ENCODE measurements around the gene NOC2L.

The NOC2L gene

DNA sequence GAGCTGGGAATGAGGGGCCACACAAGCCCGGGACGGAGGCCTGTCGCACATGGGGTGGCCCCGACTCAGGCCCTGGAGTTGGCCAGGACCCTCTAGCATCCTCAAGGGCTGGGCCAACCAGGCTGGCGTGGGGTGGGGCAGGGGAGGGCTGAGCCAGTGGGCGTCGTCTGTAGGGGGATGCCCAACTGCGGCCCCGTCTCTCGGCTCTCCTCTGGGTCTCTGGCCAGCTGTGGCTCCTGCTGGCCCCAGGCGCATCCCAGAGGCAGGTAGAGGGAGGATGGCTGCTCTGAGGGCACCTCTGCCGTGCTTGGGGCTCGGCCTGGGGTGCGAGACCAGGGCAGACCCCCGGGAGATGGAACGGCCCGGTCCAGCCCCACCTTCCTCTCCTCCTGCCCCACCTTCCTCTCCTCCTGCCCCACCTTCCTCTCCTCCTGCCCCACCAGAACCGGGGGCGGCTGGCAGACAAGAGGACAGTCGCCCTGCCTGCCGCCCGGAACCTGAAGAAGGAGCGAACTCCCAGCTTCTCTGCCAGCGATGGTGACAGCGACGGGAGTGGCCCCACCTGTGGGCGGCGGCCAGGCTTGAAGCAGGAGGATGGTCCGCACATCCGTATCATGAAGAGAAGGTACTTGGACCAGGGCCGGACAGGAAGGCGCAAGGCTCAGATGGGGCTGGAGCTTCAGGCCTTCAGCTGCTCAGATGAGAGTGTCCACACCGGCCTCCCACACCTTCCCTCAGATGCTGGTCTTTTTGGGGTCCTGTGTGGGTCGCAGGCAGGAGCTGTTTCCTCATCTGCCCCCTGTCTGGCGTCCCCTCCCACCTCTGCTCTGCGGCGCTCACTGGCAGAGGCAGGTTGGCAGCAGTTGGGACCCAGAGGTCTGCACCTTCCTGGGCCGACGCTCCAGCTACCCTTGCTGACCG, 29.1 kb downstream of the NOC2L start:
- H3K36me3 ChIP-seq = peaks cover 30% of the 10 kb centered on the region
- no peaks in the 10 kb centered on the region for H3K27me3 ChIP-seq (ENCODE audit: insufficient read depth, low read depth, severe bottlenecking)
- DNase-seq = no peak
- no peaks in the 10 kb centered on the region for H3K9me3 ChIP-seq (ENCODE audit: severe bottlenecking)
- H3K27ac ChIP-seq = no peak overlapping the region; the same call in 1 of the 2 replicates
- TF ChIP-seq, protein P1, sequence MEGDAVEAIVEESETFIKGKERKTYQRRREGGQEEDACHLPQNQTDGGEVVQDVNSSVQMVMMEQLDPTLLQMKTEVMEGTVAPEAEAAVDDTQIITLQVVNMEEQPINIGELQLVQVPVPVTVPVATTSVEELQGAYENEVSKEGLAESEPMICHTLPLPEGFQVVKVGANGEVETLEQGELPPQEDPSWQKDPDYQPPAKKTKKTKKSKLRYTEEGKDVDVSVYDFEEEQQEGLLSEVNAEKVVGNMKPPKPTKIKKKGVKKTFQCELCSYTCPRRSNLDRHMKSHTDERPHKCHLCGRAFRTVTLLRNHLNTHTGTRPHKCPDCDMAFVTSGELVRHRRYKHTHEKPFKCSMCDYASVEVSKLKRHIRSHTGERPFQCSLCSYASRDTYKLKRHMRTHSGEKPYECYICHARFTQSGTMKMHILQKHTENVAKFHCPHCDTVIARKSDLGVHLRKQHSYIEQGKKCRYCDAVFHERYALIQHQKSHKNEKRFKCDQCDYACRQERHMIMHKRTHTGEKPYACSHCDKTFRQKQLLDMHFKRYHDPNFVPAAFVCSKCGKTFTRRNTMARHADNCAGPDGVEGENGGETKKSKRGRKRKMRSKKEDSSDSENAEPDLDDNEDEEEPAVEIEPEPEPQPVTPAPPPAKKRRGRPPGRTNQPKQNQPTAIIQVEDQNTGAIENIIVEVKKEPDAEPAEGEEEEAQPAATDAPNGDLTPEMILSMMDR (IDR thresholded peaks at IDR 0.05; ENCODE audit: low read depth, low read length) = no peak
- no peak overlapping the region for H3K4me3 ChIP-seq (ENCODE audit: low read depth, low read length)

DNA sequence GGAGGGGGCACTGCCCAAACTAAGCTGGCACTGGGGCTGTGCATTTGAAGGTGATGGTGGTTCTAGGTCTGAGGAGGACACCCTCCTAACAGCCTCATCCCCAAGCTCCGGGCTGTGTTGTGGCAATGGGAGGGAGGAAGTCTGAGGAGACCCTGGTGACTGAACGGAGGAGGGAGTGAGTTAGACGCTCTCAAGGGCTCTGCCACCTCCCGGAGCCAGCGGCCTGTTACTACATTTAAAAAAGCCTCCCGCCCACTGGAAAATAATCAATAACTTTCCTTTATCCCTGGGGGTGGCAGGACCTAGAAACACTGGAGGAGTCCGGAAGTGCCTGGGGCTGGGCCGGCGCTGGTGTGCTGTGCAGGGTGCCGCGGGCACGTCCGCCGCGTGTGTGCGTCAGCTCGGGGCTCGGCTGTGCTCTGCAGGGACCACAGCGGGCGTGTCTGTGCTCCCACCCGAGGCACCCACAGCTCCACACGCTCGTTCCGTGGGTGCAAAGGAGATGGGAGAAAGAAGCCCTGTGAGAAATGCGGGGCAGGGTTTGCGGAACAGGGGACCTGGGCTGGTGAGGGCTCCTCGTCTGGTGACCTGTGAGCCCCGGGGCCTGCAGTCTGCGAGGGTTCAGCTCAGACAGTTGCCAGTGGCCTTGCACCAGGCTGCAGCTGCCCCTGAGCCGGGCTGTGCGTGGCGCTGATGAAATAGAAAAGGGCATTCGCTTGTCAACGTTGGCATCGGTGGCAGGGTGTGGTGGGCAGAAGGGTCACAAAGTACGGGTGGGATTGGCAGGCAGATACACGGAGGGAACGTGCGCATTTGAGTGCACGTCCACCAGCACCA, 30.0 kb downstream of the NOC2L start:
- H3K36me3 ChIP-seq = peaks cover 30% of the 10 kb centered on the region
- H3K27me3 ChIP-seq (ENCODE audit: insufficient read depth, low read depth, severe bottlenecking) = no peaks in the 10 kb centered on the region
- TF ChIP-seq, protein P1 (IDR thresholded peaks at IDR 0.05; ENCODE audit: low read depth, low read length) = no peak
- no peak overlapping the region for H3K27ac ChIP-seq
- no peaks in the 10 kb centered on the region for H3K9me3 ChIP-seq (ENCODE audit: severe bottlenecking)
- no peak for DNase-seq
- no peak overlapping the region for H3K4me3 ChIP-seq (ENCODE audit: low read depth, low read length)

DNA sequence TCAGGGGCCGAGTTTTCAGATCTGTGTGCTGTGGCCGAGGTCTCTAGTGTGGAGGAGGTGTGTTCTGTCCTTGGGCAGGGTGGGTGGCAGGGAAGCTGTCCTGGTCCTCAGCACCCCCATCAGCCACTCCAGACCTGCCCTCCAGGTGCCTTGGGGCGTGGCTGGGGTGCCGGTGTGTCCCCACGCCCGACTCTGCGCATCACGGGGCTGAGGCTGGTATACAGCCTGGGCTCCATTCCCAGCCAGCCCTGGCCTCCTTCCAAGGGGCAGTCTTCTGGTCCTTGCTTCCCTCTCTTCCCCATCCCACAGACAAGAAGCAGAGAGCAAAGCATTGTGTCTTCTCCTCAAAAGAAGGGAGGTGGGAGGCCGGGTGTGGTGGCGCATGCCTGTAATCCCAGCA, 31.3 kb downstream of the NOC2L start:
- Histone ChIP-seq H3K9me3 (ENCODE audit: severe bottlenecking) (no peaks in the 10 kb centered on the region), H3K27ac (no peak overlapping the region), H3K4me3 (ENCODE audit: low read depth, low read length) (no peak overlapping the region), H3K36me3 (peaks cover 30% of the 10 kb centered on the region), H3K27me3 (ENCODE audit: insufficient read depth, low read depth, severe bottlenecking) (no peaks in the 10 kb centered on the region)
- DNase-seq = no peak
- TF ChIP-seq, protein P1 (IDR thresholded peaks at IDR 0.05; ENCODE audit: low read depth, low read length) = no peak

DNA sequence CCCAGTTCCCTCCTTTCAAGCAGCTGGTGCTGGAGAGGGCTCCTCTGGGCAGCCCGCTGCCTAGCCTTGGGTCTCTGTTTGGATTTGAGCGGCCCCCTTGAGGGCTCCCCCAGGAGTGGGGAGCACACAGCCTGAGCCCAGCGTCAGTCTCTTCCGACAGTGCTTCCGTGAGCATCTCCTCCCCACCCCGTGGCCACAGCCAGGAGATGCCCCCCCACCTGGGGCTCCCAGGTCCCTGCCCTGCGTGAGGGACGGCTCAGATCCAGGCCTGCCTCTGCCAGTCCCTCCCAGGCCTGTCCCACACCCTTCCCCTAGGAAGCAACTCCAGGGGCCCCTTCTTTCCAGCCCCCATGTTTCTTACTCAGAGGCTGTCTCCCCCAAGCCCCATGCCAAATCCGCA, 31.8 kb downstream of the NOC2L start:
- Histone ChIP-seq H3K9me3 (ENCODE audit: severe bottlenecking) (no peaks in the 10 kb centered on the region), H3K27ac (no peak overlapping the region), H3K36me3 (peaks cover 29% of the 10 kb centered on the region), H3K27me3 (ENCODE audit: insufficient read depth, low read depth, severe bottlenecking) (no peaks in the 10 kb centered on the region), H3K4me3 (ENCODE audit: low read depth, low read length) (no peak overlapping the region)
- no peak for DNase-seq
- TF ChIP-seq, protein P1 (IDR thresholded peaks at IDR 0.05; ENCODE audit: low read depth, low read length) = no peak

DNA sequence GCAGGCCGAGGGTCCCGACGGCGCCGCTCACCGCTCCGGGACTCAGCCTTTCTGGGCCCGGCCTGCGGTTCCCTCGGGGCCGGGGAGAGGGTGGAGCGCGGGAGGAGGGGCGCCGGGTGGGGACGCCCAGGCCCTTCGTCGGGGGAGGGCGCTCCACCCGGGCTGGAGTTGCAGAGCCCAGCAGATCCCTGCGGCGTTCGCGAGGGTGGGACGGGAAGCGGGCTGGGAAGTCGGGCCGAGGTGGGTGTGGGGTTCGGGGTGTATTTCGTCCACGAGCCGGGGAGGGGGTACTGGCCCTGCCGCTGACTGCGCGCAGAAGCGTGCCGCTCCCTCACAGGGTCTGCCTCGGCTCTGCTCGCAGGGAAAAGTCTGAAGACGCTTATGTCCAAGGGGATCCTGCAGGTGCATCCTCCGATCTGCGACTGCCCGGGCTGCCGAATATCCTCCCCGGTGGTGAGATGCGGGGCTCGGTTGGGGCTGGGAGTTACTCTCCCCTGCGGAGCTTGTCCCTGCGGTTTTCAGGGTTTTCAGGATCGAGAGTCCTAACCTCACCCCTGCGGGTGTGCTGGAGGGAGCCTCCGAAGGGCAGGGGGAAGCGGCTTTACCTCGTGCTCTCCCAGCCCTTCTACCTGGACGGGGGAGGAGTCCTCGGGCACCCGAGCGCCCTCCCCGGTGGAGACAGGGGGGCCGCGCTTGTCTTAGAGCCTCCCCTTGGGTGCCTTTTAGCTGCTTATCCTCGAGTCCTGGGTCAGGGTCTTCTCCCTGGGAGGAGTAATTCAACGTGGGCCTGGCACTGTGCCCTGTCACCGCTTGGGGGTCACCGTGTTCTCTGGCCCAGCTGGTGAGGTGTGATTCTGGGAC, 33.3 kb downstream of the NOC2L start:
- H3K27ac ChIP-seq = peak overlapping the region; percentile 58; the same call in 1 of the 2 replicates
- TF ChIP-seq, protein P1 (IDR thresholded peaks at IDR 0.05; ENCODE audit: low read depth, low read length) = 0 out of 2 replicates have a peak, but pooled peaks have one; percentile 16
- peak; percentile 75 for DNase-seq
- no peaks in the 10 kb centered on the region for H3K9me3 ChIP-seq (ENCODE audit: severe bottlenecking)
- H3K4me3 ChIP-seq (ENCODE audit: low read depth, low read length) = peak overlapping the region; percentile 78
- no peaks in the 10 kb centered on the region for H3K27me3 ChIP-seq (ENCODE audit: insufficient read depth, low read depth, severe bottlenecking)
- H3K36me3 ChIP-seq = peaks cover 21% of the 10 kb centered on the region

All from WERI-Rb-1 (cell line).